Activated T-cell treated with anti-CD3 and anti-CD28 coated beads, Interleukin-2, amount 50 U/mL, for 4 hours (primary cell): ENCODE measurements around the gene SULT2B1. TPM values are rescaled to one million over a fixed set of nuclear protein-coding genes. Genes with fewer than 3 reads are reported as not detected.

Experiments
- ATAC-seq, 2 donors: fragments of 200-7000 bp; cut with Tn5 transposase; one replicate each; pipeline ENCODE4 v1.10.0; 2021
- DNase-seq: peaks from one replicate; pipeline ENCODE4 v3.0.0-alpha.2; 2020
- H3K27me3 Mint-ChIP-seq: one replicate; pipeline ENCODE4 v1.8.0; 2021; ENCODE audit warnings: low read depth, mixed read lengths
- H3K36me3 Mint-ChIP-seq: one replicate; pipeline ENCODE4 v1.8.0; 2022; ENCODE audit warnings: mixed read lengths; ENCODE audit not compliant: insufficient read depth
- H3K4me1 Mint-ChIP-seq: one replicate; pipeline ENCODE4 v1.8.0; 2021; ENCODE audit warnings: low read depth, mixed read lengths
- H3K4me3 Mint-ChIP-seq: one replicate; pipeline ENCODE4 v1.8.0; 2021; ENCODE audit warnings: mild to moderate bottlenecking, moderate library complexity, mixed read lengths
- H3K9me3 Mint-ChIP-seq: one replicate; pipeline ENCODE4 v1.8.0; 2021; ENCODE audit warnings: mixed read lengths
- total RNA-seq, 3 donors: library from RNA; stranded (reverse); gene quantifications; one replicate each; pipeline ENCODE4 v1.2.1, GENCODE V29; 2021

The SULT2B1 gene
- total RNA-seq, 3 donors from 2014 or later = not detected

DNA sequence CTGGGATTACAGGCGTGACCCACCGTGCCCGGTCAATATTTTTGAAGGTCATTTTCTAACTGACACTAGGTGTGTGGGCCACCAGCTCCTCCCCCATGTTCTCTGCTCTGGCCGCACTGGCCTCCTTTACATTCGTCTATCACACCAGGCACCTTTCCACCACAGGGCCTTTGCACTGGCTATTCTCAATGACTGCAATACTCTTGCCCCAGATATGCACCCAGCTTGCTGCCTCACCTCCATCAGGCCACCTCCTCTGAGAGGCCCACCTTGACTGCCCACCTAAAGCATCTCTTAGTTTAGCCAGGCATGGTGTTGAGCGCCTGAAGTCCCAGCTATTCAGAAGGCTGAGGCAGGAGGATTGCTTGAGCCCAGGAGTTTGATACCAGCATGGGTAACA is 10.2 kb upstream of the SULT2B1 start:
- no peaks in the 10 kb centered on the region for H3K4me1 Mint-ChIP-seq
- no peak overlapping the region for H3K4me3 Mint-ChIP-seq
- H3K9me3 Mint-ChIP-seq = no peaks in the 10 kb centered on the region
- no peak for ATAC-seq
- no peaks in the 10 kb centered on the region for H3K36me3 Mint-ChIP-seq
- no peak for DNase-seq
- peaks cover 4% of the 10 kb centered on the region for H3K27me3 Mint-ChIP-seq

GRCh38 chr19:48543121-48543710 is 8.8 kb upstream of the SULT2B1 start:
- no peaks in the 10 kb centered on the region for H3K9me3 Mint-ChIP-seq
- H3K4me1 Mint-ChIP-seq = no peaks in the 10 kb centered on the region
- peaks cover 2% of the 10 kb centered on the region for H3K27me3 Mint-ChIP-seq
- no peak for DNase-seq
- H3K4me3 Mint-ChIP-seq = no peak overlapping the region
- no peak for ATAC-seq
- H3K36me3 Mint-ChIP-seq = no peaks in the 10 kb centered on the region

GRCh38 chr19:48544856-48545750 is 6.9 kb upstream of the SULT2B1 start:
- Mint-ChIP-seq H3K27me3 (peaks cover 2% of the 10 kb centered on the region), H3K4me3 (no peak overlapping the region), H3K9me3 (no peaks in the 10 kb centered on the region), H3K4me1 (no peaks in the 10 kb centered on the region), H3K36me3 (no peaks in the 10 kb centered on the region)
- no peak for DNase-seq
- ATAC-seq = no peak

DNA sequence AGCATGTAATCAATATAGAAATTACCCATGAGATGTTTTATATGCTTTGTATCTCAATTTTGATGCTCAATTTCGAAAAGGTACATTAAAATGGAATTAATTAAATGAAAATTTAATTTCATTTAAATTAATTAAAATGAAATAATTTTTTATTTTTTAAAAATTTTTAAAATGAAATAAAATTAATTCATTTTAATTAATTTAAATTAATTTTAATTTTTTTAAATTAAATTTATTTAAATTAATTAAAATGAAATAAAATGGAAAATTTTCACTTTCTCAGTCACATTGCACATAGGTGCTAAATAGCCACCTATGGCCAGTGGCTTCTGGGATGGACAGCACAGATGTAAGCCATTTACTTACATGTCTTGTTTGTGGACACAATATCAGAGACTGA is 4.2 kb upstream of the SULT2B1 start:
- Mint-ChIP-seq H3K4me1 (no peaks in the 10 kb centered on the region), H3K4me3 (no peak overlapping the region), H3K27me3 (peaks cover 4% of the 10 kb centered on the region), H3K36me3 (no peaks in the 10 kb centered on the region), H3K9me3 (no peaks in the 10 kb centered on the region)
- ATAC-seq (no peak), DNase-seq (no peak)

DNA sequence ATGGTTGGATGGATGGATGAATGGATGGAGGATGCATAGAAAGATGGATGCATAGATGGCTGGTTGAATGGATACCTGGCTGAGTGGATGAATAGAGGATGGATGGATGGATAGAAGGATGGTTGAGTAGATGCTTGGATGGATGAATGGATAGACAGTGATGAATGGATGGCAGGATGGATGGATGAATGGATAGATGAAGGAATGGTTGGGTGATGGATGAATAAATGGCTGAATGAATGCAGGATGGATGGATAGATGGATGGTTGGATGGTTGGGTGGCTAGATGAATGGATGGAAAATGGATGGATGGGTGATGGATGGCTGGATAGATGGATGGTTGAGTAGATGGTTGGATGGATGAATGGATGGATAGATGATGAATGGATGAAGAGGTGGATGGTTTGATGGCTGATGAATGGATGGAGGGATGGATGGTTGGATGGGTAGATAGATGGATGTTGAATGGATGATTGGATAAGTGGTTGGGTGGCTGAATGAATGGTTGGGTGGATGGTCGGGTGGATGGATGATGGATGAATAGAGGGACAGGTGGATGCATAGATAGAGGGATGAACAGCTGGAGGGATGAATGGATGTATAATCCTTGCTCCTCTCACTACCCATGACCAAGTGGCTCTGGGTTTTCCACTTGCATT is 3.6 kb upstream of the SULT2B1 start:
- peaks cover 4% of the 10 kb centered on the region for H3K27me3 Mint-ChIP-seq
- H3K4me1 Mint-ChIP-seq = no peaks in the 10 kb centered on the region
- DNase-seq (no peak), ATAC-seq (no peak)
- no peaks in the 10 kb centered on the region for H3K9me3 Mint-ChIP-seq
- no peaks in the 10 kb centered on the region for H3K36me3 Mint-ChIP-seq
- no peak overlapping the region for H3K4me3 Mint-ChIP-seq

DNA sequence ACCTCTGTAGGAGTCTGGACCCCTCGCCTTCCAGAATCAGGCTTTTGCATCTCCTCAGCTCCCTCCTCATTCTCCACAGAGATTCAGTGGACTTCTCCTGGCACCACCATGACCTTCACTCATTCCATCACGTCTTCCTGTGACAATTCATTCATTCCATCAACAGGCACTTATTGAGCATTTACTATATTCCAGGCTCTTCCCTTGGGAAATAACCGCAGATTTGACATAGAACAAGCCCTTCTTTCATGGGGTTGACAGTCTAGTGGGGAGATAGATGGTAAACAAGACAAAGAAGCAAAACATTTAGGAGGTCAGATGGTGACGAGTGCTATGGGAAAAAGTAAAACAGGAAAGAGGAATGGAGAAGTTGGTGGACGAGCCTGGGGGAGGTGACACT is 2.6 kb upstream of the SULT2B1 start:
- Mint-ChIP-seq H3K27me3 (peaks cover 4% of the 10 kb centered on the region), H3K9me3 (no peaks in the 10 kb centered on the region), H3K4me1 (no peaks in the 10 kb centered on the region), H3K4me3 (no peak overlapping the region), H3K36me3 (no peaks in the 10 kb centered on the region)
- ATAC-seq (no peak), DNase-seq (no peak)

DNA sequence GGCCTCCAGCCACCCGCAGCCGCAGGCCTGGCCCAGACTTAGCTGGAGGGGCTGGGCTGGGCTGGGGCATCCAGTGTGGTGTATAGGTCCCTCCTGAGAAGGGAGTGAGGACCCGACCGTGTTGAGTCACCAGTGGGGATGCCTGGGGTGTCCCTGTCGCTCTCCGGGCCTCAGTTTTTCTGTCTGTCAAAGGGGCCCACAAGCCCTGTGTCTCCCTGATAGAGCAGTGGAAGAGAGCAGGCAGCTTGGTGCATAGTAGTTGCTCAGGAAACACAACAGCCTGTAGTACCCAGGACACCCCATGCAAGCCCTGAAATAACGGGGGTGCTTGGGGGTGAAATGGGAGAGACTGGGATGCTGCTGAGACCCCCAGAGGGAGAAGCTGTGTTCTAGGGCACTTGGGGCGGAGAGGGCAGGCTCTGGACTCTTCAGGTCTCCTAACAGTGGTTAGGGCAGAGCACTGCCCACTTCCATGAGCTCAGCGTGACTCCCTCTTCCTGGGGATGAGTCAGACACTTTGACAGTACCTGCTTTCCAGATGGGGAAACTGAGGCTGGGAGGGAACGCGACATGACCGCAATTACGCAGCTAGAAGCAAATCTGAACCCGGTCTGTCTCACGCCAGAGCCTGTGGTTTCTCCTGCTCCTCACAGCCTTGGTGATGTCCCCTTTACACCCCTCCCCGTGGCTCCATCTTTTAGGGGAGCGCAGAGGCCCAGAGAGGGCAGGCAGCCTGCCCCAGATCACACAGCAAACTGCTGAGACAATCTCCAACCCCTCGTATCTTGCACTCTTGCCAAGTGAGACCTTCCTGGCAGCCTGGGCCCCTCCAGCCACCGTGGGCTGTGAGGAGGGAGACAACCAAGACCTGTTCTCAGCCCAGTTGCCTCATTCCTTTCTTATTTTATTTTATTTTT is 692 bp downstream of the SULT2B1 start:
- H3K36me3 Mint-ChIP-seq = no peaks in the 10 kb centered on the region
- H3K27me3 Mint-ChIP-seq = peaks cover 6% of the 10 kb centered on the region
- DNase-seq (no peak), ATAC-seq (no peak)
- no peak overlapping the region for H3K4me3 Mint-ChIP-seq
- no peaks in the 10 kb centered on the region for H3K4me1 Mint-ChIP-seq
- no peaks in the 10 kb centered on the region for H3K9me3 Mint-ChIP-seq

DNA sequence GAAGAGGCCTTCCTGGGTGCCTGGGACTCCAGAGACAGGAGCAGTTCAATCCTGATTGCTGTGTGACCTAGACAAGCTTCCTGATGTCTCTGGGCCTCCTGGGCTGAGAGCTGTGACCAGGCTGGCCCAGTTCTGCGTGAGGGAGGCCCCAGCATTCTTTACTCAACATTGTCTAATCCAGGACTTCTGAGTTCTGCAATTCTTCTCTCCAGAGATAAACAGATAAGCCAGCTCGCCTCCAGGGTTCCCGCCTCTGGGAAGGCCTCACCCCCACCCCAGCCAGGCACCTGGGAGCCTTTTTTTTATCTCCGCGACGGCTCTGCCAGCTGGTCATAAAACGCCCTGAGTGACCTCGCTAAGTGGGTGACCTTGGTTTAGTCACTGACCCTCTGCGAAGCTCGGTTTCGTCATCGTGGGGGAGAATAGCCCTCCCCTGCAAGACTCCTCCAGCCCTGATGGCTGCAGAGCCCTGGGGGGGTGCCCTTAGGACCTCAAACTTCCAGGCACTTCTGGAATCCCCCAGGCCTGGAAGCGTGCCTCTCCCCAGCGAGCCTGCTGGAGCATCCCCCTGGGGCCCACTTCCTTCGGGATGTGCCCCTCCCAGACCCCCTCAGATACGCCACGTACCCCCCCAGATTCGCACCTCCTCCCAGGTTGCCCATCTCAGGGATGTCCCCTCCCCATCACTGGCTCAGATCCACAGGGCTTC is 1.9 kb downstream of the SULT2B1 start:
- Mint-ChIP-seq H3K27me3 (peaks cover 12% of the 10 kb centered on the region), H3K4me1 (peaks cover 2% of the 10 kb centered on the region), H3K9me3 (no peaks in the 10 kb centered on the region), H3K36me3 (no peaks in the 10 kb centered on the region), H3K4me3 (no peak overlapping the region)
- ATAC-seq = no peak
- DNase-seq = no peak

DNA sequence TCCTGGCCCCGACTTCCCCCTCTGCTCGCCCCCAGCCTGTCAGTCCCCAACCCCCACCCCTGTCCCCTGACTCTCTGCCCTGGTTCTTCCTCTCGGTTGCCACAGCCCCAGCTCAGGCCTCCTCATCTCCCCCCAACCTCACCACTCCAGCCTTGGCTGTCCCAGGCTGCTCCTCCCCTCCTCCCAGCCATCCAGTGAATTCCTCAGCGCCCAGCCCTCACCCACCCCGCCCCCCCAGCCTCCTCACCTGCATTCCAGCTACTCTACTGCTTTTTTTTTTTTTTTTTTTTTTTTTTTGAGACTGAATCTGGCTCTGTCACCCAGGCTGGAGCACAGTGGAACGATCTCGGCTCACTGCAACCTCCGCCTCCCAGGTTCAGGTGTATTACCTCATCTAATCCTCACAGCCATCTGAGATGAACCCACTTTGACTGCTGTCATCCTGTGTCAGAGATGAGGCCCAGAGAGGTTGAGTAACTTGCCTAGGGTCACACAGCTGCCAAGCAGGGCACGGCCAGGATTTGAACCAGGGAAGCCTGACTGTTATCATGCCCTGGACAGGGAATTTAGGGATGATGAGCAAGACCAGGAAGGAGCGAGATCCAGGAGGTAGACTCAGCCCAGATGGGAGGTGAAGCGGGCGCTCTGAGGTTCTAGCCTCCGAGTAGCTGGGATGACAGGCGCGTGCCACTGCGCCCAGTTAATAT is 2.6 kb downstream of the SULT2B1 start:
- Mint-ChIP-seq H3K4me3 (no peak overlapping the region), H3K4me1 (peaks cover 2% of the 10 kb centered on the region), H3K27me3 (peaks cover 17% of the 10 kb centered on the region), H3K9me3 (no peaks in the 10 kb centered on the region), H3K36me3 (no peaks in the 10 kb centered on the region)
- ATAC-seq = no peak
- DNase-seq = no peak

DNA sequence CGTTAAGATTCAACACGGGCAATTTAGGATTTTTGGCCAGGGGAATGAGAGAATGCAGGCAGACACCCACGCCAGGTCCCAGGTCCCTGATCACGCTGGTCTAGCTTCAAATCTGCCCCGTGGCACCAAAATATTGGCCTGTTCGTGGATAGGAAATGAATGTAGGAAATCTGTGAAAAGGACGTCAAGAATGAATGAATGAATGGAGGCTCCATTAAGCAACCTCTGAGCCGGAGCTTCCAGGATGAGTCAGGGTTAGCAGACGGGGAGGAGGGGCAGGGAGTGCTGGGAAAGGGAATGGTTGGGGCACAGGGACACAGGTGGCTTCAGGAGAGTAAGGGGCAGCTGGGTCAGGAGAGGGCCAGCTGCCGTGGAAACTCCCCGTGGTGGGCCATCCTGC is 4.2 kb downstream of the SULT2B1 start:
- H3K27me3 Mint-ChIP-seq = peaks cover 21% of the 10 kb centered on the region
- H3K4me1 Mint-ChIP-seq = peaks cover 2% of the 10 kb centered on the region
- no peak overlapping the region for H3K4me3 Mint-ChIP-seq
- no peaks in the 10 kb centered on the region for H3K9me3 Mint-ChIP-seq
- DNase-seq (no peak), ATAC-seq (no peak)
- no peaks in the 10 kb centered on the region for H3K36me3 Mint-ChIP-seq

- H3K4me1 Mint-ChIP-seq = peaks cover 2% of the 10 kb centered on the region
- DNase-seq (no peak), ATAC-seq (no peak)
- H3K36me3 Mint-ChIP-seq = no peaks in the 10 kb centered on the region
- H3K9me3 Mint-ChIP-seq = no peaks in the 10 kb centered on the region
- peaks cover 19% of the 10 kb centered on the region for H3K27me3 Mint-ChIP-seq
- no peak overlapping the region for H3K4me3 Mint-ChIP-seq
Observed at GRCh38 chr19:48556825-48557224, 4.9 kb downstream of the SULT2B1 start.

DNA sequence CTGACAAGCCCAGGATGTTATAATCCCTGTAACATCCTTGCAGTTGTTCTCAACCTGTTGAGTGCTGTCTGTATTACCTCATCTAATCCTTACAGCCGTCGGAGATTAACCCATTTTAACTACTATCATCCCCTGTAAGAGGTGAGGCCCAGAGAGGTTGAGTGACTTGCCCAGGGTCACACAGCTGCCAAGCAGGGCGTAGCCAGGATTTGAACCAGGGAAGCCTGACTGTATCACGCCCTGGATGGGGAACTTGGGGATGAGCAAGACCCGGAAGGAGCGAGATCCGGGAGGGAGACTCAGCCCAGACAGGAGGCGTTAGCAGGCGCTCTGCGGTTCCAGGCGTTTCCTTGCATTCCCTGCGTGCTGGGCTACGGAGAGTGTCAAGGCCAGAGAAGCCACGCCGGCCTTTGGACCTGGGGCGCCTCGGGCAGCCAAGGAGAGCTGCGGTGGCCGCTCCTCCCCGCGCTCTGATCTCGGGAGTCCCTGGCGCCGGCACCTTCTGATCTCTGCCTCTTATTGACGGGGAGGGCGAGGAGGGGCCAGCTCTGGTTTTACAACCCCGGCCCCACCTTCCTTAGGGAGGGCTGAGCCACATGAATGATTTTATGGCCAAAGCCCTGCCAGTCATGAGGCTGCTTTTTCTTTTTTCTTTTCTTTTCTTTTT is 6.2 kb downstream of the SULT2B1 start:
- Mint-ChIP-seq H3K9me3 (no peaks in the 10 kb centered on the region), H3K4me3 (no peak overlapping the region), H3K27me3 (peaks cover 19% of the 10 kb centered on the region), H3K36me3 (no peaks in the 10 kb centered on the region), H3K4me1 (peaks cover 2% of the 10 kb centered on the region)
- no peak for DNase-seq
- ATAC-seq = no peak

DNA sequence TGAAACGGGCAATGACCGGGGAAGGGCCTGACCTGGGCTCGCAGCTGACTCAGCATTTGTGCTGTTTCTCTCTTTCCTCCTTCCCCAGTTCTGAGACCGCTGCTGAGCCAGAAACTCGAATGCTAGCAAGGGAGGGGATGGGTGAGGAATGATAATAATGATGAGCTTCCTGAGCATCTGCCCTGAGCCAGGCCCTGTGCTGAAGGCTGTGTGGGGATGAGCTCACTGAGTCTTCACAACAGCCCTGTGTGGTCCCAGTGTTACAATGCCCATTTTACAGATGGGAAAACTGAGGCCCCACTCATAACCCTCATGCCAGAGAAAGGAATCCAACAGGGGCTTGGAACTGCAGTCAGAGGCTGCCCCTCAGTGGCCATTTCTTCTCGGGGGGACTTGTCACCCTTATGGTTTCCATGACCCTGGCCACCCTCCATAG is 8.1 kb downstream of the SULT2B1 start:
- H3K9me3 Mint-ChIP-seq = no peaks in the 10 kb centered on the region
- ATAC-seq (no peak), DNase-seq (no peak)
- H3K4me1 Mint-ChIP-seq = peaks cover 2% of the 10 kb centered on the region
- peaks cover 19% of the 10 kb centered on the region for H3K27me3 Mint-ChIP-seq
- no peak overlapping the region for H3K4me3 Mint-ChIP-seq
- H3K36me3 Mint-ChIP-seq = no peaks in the 10 kb centered on the region
